Fibroblast of skin of abdomen (primary cell): ENCODE results near the gene CCDC63. TPM values are rescaled to one million over a fixed set of nuclear protein-coding genes. Genes with fewer than 3 reads are reported as not detected.

Experiments
- DNase-seq: peaks from one replicate; pipeline ENCODE4 v3.0.0-alpha.2; 2013
- polyA plus RNA-seq, 2 experiments: library from polyadenylated mRNA; unstranded; fragments of 120-200 nt; gene quantifications; one replicate each; pipeline ENCODE4 v1.2.1, GENCODE V29; 2013; ENCODE audit not compliant: insufficient read length in 2 of 2

CCDC63 gene
- not detected for polyA plus RNA-seq (2013, experiment 1 of 2; ENCODE audit: insufficient read length)
- not detected for polyA plus RNA-seq (2013, experiment 2 of 2; ENCODE audit: insufficient read length)

DNA sequence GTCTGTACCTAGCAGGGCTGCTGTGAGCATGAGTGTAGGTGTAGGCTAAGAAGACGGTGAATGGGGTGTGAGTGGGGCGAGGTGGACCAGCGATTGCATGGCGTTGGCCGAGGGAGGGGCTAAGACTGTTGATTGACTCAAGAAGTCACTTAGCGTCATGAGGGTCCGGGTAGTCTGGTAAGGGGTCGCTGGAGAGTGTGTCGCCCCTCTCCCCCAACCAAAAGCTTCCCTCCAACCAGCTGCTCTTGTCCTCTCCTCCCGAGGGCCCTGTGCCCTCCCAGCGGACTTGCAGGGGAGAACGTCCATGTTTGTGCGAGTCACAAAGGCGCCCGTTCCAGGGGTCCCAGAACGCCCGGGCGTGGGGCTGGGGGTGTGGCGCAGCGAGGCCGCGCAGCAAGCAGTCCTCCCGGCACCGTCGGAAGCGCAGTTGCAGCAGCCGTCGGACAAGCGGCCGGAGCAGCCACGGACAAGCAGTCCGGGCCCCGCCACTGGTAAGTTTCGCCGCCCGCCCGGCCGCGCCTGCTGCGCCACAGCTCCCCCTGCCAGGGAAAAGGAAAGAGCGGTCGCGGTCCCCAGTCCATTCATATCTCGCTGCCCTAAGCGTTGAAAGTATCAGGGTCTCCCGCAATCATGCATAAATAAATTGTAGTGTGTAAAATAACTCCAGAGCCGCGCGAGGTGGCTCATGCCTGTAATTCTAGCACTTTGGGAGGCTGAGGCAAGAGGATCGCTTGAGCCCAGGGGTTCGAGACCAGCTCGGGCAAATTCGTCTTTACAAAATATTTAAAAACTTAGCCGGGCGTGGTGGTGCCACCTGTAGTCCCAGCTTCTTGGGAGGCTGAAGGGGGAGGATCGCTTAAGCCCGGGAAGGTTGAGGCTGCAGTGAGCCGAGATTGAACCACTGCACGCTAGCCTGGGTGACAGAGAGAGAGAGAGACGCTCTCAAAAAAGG lies at the start of gene CCDC63:
Gene CCDC63, plus strand, starts transcription at position 373 of the 952 bp plus-strand sequence. CDS start 5,968 bp downstream, outside the sequence.
- DNase-seq, result peak; percentile 33

DNA sequence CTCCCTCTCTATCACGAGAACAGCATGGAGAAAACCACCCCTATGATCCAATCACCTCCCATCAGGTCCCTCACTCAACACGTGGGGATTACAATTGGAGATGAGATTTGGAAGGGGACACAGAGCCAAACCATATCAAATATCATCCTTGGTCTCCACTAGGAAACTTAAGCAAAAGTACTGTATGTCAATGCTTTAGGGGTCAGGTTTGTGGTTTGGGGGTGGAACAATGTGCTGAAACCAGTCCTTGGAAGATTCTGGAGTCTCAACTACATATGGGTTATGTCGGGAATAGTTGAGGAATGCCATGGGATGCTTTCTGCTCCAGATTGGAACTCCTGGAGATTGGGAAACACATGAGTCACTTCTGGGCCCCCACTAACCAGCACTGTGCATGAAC lies 48.3 kb upstream of the CCDC63 start:
- no peak for DNase-seq

DNA sequence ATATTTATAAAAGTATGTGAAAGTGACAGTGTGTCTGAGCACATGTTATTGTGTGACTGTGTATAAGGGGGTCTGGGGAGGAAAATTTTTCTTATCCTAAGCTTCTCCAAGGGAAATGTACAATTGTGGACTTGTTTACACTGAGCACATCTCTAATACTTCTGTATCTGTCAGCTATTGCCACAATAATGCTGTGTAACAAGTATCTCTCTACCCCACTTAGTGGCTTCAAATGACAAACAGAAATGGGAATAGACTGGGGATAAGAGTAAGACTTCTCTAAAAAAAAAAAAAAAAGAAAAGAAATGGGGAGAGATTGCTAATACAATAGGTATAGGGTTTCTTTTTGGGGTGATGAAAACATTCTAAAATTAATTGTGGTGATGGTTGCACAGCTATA lies 44.3 kb upstream of the CCDC63 start:
- no peak for DNase-seq

DNA sequence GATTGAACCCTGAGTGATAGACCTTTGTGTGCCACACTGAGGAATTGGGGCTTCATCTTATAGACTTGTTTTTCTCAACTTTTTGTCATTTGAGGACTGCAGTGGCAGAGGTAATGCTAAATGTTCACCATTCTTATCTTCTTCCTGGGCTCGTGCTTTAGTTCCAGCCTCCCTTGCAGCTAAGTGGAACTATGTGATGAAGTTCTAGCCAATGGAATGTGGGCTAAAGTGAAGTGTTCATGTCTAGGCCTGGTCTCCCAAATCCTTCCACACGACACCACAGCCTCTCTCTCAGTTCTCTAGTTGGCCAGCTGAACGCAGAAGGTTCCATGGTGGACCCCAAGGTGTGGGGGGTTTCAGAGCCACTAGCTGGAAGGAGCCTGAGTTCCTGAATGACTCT lies 42.4 kb upstream of the CCDC63 start:
- no peak for DNase-seq

DNA sequence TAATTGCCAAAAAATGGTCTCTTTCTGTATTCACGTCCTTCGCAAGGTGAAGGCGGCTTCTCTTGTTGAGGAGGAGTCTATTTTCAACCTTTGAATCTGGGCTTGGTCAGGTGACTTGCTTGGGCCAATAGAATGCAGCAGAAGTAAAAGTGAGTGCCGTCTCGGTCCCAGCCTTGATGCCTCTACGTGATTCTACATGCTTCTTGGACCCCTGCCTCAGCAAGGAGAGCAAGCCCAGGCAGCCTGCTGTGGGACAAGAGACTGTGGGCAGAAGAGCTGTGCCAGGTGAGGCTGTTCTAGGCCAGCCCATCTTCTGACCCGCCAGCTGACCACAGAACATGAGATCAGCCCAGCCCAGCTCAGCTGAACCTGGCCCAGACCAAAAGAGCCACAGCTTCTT lies 39.1 kb upstream of the CCDC63 start:
- DNase-seq, result no peak

DNA sequence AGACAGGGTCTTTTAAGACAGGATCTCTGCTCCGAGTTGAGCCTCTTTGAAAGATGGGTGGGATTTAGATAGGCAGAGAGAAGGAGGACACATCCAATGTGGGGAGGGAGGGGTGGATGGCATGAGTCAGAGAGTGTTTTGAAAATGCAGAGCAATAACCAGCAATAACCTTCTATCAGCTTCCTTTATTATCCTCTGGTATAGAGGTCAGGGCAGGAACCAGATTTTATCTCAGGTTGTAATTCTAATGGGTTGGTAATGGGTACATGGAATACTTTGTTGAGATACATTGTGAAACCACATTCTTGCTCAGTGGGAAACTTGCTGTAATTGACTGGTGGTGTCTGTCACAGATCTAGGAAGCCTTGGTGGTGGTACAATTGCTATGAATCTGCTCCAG lies 37.6 kb upstream of the CCDC63 start:
- no peak for DNase-seq

DNA sequence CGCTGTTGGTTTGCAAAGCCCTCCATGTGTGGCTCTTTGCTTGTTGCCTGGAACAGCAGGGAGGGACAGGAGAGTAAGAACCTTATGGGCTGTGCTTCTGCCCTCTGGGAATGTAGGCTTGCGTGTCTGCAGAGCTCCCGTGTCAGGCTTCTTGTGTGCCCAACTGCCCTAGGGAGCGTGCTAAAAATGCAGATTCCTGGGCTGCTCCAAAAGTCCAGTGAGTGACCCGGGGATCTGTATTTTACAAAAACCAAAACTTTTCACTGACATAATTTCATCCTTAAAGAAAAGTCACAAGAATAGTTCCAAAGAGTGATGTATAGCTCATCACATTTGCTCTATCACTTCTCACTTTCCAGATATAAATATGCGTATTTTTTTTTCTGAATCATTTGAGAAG lies 34.8 kb upstream of the CCDC63 start:
- no peak for DNase-seq

DNA sequence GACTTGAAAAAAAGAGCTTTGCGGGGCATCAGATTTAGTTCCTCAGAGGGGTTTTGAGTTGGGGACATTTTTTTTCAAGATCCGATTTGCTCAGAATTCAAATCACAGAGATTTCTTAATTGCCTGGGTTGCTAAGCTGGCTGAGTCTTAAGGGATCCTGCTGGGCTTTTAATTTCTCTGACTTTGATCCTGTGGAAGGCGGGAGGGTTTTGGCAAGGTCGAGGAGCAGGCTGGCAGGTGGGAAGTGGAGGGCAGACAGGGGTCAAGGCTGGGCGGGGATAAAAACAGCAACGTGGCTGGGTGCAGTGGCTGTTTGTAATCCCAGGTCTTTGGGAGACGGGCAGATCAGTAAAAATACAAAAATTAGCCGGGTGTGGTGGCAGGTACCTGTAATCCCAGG lies 33.5 kb upstream of the CCDC63 start:
- DNase-seq, result no peak

DNA sequence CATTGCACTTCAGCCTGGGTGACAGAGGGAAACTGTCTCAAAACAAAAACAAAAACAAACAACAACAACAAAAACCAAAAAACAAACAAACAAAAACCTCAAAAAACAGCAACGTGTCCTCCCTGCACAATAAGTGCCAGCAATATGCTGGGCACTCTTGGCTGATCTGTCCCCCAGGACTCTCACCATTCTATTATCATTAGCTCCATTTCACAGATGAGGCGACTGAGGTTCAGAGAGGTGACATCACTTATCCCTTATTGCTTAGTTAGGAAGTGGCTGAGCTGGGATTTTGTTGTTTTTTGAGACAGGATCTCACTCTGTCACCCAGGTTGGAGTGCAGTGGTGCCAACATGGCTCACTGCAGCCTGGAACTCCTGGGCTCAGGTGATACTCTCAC lies 33.0 kb upstream of the CCDC63 start:
- no peak for DNase-seq

DNA sequence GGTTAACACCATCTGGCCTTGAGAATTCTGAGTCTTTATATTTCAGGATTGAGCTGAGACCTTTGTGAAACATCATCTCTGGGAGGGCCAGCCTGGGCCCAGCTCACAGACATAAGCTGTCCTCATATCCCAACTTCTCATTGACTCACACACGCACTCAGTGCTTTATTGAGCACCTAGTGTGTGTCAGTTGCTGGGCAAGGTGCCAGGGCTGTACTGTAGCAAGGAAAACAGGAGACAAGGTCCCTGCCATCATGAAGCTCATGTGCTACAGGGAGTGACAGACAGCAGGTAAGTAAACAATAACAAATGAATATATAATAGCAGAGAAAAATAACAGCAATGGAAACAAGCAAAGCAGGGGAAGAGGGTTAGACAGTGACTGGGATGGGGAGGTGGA lies 30.5 kb upstream of the CCDC63 start:
- no peak for DNase-seq

DNA sequence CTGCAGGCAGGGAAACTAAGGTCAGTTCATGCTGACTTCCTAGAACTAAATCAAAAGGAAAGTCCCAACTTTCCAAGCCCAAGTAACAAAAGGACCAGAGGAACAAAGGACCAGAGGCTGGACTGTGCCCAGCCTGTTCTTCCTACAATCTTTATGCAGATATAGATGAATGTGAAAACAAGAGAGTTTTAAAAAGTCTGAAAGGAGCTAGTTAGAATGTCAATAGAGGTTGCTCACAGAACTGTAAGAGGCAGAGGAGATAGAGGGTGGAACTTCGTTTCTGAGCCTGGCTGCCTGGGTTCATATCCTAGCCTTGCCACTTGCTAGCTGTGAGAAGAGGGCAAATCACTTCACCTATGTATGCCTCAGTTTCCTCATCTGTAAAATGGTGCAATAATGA lies 30.0 kb upstream of the CCDC63 start:
- no peak for DNase-seq

DNA sequence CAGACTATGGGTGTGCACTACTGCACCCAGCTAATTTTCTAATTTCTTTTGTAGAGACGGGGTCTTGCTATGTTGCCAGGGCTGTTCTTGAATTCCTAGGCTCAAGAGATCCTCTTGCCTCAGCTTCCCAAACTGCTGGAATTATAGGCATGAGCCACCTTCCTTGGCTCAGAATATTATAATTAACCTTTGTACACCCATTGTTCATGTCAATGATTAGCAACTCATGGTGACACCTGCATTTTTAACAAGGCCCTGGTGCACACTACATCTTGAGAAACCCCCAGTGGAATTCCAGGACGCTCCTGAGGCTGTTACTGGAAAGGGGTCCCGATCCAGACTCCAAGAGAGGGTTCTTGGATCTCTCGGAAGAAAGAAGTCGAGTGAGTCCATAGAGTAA lies 28.3 kb upstream of the CCDC63 start:
- no peak for DNase-seq

DNA sequence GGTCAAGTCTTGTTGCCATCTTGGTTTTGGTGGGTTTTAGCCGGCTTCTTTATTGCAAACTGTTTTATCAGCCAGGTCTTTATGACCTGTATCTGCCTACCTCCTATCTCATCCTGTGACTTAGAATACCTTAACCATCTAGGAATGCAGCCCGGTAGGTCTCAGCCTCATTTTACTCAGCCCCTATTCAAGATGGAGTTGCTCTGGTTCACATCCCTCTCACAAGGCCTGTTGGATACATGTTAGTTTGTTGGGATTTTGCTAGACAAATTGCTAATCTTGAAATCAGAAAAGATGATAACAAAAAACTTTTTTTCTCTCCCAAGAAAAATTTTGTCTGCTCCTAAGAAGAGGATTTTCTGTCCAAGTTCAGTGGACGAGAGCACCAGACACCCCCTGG lies 27.6 kb upstream of the CCDC63 start:
- no peak for DNase-seq

DNA sequence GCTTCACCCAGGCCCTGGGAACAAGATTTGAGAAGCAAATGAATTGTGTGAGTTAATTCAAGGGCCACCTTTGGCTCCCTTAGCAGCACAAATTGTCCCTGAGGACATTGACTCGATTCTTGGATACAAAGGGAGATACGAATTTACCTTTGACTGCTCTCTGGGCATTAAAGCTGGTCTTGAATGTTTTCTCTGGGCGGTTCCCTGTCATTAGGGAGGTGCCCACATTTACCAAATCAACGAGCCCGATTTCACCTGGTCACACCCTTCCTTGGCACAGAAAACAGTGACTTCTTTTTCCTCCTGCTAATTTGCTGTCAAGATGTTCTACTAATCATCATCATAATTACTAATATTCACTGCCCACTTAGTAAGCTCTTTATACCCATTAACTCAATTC lies 27.1 kb upstream of the CCDC63 start:
- DNase-seq, result no peak

DNA sequence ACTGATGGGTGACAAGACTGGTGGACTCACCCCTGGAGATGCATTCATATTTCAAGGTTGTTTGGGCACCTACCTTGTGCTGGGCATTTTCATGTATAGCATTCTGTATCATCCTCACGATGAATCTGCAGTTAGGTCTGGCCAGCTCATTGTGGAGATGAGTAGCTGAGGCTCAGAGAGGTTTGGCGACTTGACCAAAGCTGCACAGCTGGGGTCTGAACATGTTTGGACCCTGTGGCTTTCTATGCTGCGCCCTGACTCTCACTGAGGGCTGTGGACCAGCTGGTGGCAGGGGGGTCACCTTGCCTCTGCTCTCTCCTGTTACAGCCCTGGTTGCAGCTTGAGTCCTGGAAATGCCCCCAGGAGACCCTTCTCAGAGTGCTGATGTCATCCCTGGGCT lies 24.9 kb upstream of the CCDC63 start:
- no peak for DNase-seq

DNA sequence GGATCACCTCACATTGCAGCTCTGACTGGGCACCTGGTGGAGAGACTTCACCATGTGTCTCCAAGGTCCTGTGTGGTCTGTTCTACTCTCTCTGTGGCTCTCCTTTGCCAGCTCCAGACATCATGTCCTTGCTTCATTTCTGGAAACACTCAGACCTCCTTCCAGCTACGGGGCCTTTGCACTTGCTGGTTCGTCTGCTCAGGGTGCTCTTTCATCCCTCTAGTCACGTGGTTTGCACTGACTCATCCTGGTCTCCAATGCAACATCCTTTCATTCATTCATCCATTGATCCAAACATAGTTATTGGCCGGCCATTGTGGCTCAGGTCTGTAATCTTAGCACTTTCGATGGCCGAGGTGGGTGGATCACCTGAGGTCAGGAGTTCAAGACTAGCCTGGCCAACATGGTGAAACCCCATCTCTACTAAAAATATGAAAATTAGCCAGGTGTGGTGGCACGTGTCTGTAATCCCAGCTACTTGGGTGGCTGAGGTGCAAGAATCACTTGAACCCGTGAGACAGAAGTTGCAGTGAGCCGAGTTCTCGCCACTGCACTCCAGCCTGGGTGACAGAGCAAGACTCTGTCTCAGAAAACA lies 23.9 kb upstream of the CCDC63 start:
- no peak for DNase-seq

DNA sequence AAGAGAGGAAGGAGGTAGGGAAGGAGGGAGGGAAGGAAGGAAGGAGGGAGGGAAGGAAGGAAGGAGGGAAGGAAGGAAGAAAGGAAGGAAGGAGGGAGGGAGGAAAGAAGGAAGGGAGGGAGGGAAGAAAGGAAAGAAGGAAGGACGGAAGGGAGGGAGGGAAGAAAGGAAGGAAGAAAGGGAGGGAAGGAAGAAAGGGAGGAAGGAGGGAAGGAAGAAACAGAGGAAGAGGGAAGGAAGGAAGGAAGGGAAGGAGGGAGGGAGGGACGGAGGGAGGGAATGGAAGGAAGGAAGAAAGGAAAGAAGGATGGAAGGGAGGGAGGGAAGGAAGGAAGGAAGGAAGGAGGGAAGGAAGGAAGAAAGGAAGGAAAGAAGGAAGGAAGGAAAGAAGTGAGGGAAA lies 22.4 kb upstream of the CCDC63 start:
- DNase-seq, result no peak

DNA sequence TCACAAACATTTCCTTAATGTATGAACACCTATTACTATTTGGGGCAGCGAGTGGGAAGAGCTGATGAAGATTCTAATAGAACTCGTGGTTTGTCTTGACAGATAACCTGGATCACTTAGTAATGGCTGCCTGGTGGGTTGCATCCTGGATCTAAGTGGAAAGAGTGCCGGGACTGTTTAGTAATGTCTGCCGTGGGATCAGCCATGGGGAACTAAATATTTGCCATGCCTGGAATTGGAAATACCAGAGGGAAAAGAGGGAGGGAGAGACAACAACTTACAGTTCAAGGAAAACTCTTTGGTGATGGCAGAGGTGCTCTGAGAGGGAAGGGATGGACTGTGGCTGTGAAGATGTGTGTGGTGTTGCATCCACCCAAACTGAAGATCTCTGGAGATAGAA lies 21.3 kb upstream of the CCDC63 start:
- DNase-seq, result no peak

DNA sequence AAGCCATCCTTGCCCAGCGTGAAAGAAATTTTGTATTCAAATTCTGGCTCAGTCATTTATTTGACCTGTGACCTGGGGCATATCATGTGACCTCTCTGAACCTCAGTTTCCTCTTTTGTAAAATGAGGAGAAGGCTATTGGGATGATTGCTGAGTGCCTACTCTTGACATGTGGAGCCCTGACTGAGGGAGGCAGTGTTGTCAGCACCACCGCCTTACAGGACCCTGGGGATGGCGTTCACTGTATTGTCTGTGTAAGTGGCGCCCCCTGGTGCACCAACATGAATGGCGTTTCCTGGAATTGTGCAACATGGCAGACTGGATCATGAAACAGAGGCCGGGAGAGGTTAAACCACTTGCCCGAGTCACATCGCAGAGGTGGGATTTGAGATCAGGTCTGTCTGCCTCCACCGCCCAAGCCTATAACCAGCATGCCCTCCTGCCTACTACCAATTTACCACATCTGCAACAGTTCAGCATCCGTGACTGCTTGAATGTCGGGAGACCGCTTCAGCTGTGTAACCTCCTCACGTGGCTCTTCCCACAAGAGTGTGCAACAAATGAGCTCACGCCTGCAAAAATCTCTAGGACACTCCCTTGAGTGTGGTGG lies 20.1 kb upstream of the CCDC63 start:
- peak; percentile 69 for DNase-seq

DNA sequence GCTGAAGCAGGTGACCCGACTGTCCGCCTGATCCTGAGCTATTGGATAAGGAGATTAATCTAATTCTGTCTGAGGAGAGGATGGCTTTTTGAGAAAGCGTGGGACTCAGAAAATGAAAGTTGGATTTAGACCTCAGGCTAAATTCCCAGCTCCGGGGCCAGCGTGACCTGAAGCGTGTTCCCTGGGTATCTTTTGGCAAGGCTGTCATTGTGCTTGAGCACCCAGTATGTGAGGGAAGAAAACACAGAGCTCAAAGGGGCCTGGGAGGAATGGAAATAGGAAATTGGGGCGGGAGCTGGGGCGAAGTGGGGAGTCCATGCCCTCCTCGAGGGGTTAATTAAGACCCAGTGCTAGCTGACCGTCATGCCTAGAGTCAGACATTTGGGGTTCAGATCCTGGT lies 17.5 kb upstream of the CCDC63 start:
- no peak for DNase-seq

DNA sequence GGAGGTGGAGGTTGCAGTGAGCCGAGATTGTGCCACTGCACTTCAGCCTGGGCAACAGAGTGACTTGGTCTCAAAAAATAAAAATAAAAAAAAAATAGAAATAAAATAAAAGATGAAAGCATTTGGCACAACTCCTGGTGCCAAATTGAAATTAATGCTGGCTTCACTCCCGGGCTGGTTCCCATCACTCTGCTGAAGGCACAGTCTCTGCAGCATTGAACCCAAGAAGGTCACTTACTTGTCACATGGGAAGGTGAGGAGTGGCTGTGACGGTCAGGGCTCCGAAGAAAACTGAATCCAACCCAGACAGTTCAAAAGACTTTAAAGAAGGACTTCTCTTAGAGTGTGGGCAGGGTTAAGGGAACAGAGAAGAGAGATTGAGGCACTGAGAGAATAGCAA lies 10.5 kb upstream of the CCDC63 start:
- no peak for DNase-seq

DNA sequence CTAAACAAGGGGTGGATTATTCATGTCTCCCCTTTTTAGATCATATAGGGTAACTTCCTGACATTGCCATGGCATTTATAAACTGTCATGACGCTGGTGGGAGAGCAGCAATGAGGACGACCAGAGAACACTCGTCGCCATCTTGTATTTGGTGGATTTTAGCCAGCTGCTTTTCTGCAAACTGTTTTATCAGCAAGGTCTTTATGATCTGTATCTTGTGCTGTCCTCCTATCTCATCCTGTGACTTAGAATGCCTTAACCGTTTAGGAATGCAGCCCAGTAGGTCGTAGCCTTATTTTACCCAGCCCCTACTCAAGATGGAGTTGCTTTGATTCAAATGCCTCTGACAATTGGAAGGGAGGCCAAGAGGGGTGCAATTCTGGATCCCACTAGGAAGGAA lies 5.8 kb upstream of the CCDC63 start:
- DNase-seq, result no peak

DNA sequence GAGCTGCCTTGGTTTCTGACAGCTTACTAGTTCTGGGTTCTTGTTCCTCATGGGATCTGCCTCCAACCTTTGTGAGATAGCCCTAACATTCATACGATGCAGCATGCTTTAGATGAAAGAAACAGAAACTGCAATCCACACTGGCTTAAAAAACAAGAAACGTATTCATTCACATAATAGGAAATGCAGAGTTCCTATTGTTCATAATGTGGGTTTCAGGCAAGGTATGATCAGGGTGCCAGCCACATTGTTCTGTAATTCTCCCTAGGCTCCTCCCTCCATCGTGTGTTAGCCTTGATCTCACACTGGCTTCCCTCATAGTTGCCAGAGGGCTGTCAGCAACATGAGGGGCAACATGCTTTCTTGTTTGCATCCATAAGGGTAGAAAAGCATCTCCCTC lies 2.7 kb upstream of the CCDC63 start:
- DNase-seq, result no peak
